ENCODE data around the gene RIPK4. TPM values are rescaled to one million over a fixed set of nuclear protein-coding genes. Genes with fewer than 3 reads are reported as not detected.
"Not testable (repeated sequence)": the region's sequence is repeated elsewhere in the genome, so short reads cannot be mapped to it uniquely, and the experiment has no call there.

Gene RIPK4
- total RNA-seq, 1 donor from 2014 or later: 34.3 TPM

DNA sequence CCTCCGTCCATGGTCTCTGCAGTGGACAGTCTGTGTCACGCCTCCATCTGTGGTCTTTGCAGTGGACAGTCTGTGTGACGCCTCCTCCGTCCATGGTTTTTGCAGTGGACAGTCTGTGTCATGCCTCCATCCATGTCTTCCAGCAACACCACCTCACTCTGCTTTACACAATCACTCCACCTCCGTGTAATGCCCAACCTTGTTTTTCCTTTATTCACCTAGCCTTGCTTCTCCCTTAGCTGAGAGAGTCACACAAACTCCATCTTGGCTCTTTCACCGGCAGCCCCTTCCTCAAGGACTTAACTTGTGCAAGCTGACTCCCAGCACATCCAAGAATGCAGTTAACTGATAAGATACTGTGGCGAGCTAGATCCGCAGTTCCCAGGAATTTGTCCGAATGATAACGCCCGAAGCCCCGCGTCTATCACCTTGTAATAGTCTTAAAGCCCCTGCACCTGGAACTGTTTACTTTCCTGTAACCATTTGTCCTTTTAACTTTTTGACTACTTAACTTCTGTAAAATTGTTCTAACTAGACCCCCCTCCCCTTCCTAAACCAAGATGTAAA lies 52.5 kb downstream of the RIPK4 start:
- DNase-seq (ENCODE audit: low spot score): not testable (repeated sequence)

DNA sequence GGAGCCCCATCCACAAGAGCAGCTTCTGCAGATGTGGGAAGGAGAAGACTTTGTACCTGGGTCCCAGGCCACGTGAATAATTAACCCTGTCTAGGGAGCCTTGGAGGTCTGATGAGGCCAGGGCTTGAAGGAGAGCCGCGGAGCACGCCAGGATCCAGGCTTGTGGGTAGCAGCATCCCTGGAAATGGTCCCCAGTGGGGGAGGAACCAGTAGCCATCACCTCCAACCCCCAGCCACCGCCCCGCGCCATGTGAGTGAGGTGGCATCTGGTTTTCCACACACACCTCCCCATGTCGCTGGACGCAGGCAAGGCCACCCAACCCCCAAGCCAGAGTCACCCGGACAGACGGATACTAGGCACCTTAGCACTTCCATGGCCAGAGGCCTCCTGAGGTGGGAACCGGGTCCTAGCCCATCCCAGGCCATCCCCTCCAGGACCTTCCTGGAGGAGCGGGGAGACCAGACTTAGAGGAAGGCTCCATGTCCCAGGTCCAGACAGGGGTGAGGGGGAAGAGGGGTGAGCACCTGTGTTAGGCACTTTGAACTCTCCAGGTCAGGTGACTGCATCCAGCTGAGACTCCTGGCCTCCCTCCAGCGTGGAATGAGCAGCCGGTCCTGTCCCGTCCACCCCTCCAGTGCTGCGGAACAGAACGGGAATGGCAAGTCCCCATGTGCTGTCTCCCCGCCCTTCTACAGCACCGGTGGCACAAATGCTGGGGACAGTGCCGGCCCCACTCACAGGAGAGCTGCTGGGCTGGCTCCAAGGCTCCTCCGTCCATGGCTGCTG lies 53.2 kb downstream of the RIPK4 start:
- no peak for DNase-seq (ENCODE audit: low spot score)

DNA sequence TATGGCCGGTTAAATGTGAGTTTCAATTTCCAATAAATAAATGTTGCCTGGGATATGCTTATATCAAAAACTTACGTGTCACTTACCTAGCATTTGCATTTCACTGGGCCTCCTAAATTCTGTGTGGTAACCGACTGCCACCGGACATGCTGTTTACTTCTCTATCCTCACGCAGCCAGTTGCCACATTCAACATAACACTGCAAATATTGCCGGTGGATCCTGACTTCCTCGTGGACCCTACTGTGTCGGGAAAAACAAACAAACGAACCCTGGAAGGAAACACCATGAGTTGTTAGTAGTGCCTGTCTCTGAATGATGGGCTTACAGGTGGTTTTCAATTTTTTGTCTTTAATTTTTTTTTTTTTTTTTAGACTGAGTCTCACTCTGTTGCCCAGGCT lies 54.1 kb downstream of the RIPK4 start:
- DNase-seq (ENCODE audit: low spot score): no peak

DNA sequence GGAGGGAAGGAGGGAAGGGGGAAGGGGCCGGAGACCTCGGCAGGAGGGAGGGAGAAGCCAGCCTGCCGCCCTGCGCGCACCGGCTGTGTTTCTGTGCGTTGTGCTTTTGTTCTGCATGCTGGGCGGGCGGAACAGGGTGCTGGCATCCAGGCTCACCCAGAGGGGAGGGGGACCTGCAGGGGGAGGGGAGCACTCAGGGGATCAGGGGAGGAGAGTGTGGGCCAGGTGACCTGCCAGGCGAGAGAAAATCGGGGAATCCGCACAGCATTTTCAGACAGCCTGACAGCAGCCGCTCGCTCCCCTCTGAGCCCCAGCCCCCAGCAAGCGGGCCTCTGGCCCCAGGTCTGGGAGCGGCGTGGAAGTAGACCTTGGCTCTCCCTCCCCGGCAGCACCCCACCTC lies 54.7 kb downstream of the RIPK4 start:
- no peak for DNase-seq (ENCODE audit: low spot score)

DNA sequence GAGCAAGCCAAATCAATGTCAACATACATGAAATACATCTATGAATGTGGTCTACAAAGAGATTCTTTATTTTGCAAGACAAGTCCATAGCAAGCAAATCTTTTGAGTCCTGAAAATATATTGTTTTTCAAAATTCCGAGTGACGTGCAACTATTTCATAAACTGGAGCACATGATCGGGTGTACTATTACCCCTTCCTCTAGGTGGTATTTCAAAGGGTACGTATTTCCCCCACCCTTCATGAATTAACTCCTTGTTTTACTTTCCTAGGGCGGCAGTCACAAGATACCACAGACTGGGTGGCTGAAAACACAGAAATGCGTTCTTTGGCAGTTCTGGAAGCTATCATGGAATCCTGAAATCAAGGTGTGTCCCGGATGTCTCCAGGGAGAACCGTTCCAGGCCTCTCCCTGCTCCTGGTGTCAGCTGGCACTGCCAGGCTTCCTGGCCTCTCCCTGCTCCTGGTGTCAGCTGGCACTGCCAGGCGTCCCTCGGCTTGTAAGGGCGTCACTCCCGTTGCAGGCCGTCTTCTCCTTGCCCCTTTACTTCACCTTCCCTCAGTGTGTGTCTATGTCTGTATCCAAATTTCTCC lies 55.3 kb downstream of the RIPK4 start:
- DNase-seq (ENCODE audit: low spot score): no peak

DNA sequence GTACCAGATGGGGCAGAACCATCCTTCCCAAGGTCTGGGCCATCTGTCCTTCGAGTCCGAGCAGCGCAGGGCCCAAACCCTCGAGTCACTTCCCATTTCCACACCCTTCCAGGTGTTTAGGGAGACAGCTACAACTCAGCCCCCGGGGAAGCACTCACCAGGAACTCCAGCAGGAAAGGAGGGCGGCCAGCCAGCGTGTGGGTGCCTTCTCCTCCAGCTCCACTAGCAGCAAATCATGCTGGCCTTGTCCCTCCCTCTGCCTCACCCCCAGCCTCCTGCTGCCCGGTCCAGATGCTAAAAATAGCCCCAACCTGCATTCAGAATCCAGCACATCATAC lies 56.1 kb downstream of the RIPK4 start:
- no peak for DNase-seq (ENCODE audit: low spot score)

DNA sequence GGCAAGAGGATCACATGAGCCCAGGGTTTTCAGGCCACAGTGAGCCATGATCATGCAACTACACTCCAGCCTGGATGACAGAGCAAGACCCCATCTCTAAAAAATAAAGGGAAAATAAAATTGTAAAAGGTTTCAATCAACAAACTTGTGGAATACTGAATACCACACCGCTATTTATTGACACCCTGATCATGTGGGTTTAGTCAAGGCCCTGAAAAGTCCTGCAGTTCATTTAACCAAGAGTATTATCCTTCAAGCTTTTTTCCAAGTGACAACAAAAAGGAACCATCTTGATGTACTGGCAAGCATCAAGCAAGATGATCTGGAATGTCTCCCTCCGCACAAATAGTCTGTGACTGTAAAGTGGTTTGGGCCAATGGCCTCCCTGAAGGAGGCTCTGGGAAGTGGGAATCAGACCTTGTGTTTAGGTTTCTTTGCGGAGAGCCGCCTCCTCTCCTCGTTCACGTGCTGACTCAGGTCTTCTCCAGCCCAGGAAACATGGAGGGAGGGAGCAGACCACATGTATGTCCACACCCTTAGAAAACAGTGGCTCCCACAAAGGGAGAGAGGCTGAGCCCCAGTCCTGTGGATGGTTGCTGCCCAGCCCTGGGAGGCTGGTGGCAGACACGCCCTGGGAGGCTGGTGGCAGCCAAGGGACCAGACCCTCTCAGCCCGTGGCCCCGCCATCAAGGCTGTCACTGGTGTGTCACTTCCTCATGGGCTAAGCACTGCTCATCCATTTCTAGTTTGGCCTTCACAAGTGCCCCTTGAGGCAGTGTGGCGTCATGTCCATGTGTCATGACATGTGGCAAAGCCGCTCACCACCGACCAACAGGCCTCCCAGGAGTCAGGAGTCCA lies 56.7 kb downstream of the RIPK4 start:
- no peak for DNase-seq (ENCODE audit: low spot score)

DNA sequence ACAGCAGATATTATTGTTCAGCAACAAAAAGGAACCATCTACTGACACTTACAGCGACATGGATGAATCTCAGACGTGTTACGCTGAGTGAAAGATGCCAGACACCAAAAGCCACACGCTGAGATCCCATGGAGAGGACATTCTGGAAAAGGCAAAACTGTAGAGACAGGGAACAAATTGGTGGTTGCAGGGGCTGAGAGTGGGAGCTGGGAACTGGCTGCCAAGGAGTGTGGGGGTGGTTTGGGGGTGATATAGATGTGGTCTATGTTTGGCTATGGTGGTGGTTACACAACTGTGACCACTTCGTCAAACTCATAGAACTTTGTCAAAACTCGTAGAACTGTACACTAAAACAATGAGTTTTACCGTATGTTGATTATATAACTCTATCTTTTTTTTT lies 57.7 kb downstream of the RIPK4 start:
- no peak for DNase-seq (ENCODE audit: low spot score)

DNA sequence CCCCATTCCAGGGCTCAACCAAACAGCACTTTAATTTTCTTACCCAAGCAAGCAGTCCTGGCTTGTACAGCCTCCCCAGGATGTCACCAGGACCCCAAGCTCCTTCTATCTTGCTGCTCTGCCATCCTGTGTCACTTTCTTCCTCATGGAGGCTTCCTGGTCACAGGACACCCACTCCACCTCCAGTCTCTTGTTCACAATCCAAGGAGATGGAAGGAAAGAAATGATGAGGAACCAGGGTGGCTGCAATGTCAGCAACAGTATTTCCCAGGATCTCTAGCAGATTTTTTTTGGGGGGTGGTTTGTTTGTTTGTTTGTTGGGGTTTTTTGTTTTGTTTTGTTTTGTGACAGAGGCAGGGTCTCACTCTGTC lies 58.9 kb downstream of the RIPK4 start:
- no peak for DNase-seq (ENCODE audit: low spot score)

DNA sequence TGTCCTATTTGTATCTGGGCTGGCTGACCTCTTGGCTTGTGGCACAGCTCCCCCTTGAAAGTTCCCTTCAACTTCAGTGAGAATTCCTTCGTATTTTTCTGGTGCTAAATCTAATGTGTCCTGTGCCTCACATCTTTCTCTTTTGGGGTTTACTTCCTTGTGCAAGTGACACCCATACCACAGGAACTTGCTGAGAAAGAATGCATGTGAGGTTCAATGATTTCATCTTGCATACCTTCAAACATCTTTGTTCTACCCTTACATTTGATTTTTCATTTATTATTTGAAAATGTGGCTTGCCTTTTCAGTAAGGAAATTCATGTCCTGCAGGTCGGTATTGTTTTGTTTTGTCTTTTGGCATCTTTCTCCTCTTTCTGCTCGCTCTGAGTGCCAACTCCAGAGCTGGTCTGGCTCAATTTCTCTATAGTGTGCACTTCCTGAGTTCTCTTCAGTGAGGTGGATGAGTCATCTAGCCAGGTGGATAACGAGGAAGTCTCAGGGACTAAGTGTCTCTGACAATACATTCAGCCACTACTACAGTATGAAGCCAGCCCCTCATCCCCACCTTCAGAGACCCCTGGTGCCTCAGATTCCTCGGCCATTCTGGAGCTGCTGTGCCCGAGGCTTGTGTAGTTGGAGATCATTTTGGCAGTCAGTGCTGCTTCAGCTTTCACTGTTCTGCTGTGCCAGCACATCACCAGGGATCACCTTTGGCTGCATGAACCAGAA lies 59.5 kb downstream of the RIPK4 start:
- no peak for DNase-seq (ENCODE audit: low spot score)

DNA sequence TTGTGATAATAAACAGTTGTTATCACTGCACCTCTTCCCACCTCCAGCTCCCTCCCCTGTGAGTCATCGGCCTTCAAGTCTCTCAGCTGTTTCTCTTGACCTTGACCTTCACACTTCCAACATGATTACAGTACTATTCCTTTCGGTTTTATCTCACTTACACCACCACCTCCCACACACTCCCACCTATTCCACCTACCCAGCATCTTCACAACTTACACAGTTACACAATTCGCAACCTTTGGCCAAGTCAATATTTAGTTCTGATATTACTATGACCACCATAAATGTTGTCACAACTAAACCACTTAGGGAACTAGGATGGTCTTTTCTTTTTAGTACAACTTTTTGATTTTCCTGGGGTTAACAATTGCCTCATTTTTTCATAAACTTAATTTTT lies 60.2 kb downstream of the RIPK4 start:
- DNase-seq (ENCODE audit: low spot score): no peak

DNA sequence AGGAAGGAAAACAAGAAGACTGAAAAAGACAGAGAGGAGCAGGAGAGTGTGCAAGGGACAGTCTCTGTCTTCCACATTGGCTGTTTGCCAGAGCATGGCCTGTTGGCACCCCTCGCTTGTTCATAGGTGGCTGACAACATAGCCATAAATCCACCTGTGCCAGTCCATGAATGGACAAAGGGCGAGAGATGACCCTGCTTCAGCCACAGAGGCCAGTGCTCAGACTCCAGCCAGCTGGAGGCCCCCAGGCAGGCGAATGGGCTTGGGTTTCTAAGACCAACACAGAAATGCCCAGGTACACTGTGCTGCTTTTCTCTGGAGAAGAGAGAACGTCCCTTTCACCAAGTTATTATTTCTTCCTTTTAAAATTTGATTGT lies 60.6 kb downstream of the RIPK4 start:
- no peak for DNase-seq (ENCODE audit: low spot score)

DNA sequence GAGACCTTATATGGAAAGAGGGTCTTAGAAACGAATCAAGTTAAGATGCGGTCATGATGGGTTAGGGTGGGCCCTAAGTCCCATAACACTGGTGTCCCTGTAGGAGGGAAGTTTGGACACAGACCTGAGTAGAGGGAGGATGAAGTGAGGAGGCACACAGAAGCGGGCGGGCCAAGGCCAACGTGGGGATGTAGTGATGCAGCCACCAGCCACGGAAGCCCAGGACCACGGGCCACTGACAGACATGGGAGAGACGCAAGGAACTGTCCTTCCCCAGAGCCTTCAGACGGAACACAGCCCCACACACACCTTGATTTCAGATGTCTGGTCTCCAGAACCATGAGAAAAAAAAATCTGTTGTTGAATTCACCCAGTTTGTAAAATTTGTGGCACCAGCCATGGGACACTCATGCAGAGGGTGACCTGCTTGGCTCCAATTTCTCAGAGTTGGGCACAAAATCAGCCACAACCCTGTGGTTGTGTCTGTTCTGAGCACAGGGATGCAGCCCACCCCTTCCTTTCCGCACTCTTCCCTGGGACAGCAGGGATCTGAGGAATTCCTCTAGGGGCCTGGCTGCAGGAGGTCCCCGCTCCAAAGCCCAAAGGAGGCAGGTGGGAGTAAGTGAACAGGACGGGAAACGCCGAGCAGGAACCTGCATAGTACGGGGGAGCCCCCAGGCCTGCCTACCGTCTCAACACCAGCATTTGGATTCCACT lies 61.1 kb downstream of the RIPK4 start:
- DNase-seq (ENCODE audit: low spot score): no peak

DNA sequence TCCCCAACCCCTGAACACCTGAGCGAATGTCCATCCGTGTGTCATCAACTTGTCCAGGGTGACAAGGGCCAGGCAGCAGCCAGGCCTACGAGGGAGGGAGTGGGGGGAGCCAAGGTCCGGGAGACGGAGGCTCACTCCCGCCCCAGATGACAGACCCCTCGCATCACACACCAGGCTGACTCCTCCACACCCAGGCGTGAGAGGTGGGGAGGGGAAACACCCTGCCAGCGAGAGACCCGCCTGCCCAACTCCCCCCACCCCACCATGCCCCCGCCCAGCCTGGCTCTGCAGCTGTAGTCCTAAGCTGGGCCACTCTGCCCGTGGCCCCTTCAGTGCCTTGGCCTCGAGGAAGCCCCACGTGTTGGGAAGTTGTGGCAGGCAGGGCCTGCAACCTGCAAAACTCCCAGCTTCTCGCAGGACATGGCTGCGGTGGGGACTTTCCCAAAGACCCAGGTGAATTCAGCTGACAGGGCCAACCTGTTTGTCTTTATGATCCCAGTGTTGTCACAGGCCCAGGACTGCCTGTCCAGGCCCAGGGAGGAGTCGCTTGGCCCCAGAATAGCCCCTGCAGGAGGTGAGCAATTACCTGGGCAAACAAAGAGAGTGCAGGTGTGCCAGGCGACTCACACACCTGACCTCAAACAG lies 62.9 kb downstream of the RIPK4 start:
- peak; percentile 67 for DNase-seq (ENCODE audit: low spot score)

DNA sequence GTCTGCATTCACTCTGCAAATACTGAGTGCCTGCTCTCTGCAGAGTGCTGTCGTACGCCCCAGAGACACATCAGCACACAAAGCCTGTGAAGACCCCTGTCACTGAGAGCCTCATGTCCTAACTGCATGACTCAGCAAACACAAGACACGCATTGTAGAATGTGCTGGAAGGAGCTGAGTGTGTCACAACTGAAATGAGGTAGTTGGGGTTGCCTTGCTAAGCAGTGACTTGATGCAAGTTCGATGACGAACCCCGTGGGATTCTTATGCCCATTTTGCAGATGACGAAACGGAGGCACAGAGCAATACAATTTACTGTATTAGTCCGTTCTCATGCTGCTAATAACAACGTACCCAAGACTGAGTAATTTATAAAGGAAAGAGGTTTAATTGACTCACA lies 65.1 kb downstream of the RIPK4 start:
- no peak for DNase-seq (ENCODE audit: low spot score)

DNA sequence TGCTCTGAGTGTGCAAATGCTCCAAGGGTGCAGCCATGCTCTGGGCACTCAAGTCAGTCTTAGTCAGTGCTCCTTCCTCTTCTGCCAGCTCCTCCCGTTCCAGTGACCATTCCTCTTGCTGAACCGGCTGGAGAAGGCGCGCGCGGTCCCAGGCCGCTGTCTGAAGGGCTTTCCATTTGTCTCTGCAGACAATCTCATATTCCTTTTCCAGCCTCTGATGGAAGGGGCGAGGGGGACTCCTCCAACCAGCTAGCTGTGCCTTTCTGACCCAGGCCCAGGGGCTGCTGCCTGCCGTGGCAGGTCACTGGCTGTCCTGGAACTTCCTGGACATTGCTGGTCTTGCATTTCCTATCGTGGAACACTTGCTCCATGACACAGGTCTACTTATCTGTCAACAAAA lies 67.5 kb downstream of the RIPK4 start:
- no peak for DNase-seq (ENCODE audit: low spot score)

DNA sequence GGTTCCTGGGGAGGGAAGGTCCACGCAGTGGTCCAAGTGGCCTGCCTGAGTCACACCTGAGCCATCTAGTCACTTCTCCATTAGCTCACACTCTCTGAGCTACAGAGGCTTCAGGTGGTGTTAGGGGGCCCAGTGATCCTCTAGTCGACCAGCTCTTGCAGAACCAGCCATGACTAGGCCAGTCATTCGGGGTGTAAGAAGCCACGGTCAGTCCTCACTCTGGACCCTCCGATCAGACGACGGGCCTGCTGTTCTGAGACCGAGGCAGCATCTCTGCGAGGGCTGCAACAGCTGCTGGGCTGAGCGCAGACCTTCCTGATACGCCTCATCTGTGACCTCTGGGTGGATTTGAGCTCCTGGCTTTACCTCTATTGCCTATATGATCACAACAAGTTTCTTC lies 68.8 kb downstream of the RIPK4 start:
- no peak for DNase-seq (ENCODE audit: low spot score)

DNA sequence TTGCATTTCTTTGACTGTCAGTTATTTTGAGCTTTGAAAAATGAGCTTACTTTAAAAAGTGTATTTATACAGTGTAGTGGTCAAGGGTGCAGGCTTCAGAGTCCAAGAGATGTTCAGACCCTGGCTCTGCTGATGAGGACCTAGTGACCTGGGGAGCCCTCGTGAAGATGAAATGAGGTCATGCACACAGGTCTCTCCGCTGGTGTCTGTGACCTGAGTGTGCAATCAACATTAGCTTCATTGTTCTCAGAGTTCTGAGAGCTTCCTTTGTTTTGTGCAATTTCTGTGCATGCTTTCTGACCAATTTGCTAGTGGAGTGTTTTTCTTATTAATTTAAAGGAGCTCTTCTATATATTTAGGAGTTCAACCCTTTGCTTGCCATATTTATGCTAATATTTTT lies 71.3 kb downstream of the RIPK4 start:
- no peak for DNase-seq (ENCODE audit: low spot score)

DNA sequence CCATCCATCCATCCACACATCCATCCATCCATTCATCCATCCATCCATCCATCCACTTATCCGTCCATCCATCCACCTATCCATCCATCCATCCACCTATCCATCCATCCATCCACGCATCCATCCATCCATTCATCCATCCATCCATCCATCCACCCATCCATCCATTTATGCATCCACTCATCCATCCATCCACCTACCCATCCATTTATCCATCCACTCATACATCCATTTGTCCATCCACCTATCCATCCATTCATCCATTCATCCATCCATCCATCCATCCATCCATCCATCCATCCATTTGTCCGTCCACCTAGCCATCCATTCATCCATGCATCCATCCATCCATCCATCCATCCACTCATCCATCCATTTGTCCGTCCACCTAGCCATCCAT lies 72.8 kb downstream of the RIPK4 start:
- DNase-seq (ENCODE audit: low spot score): not testable (repeated sequence)

DNA sequence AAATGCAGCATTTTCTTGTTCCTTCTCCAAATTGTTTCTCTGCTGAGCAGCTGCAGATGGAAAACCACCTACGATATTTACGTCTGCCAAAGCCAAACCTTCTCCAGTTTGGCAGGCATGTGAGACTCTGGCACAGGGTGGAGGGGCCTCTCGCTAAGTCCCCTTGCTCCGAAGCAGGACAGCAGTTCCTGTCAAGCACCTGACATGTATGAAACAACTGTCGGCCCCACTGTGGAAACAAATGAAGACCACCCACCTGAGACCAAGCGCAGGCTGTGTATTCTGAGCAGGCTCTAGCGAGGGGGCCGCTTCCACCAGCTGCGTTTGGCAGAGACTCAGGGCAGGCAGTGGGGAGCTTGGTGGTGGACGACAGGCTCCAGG lies 74.7 kb downstream of the RIPK4 start:
- no peak for DNase-seq (ENCODE audit: low spot score)
